Psoas muscle (tissue), 8 donors: ENCODE measurements around the gene C3orf20. TPM values are rescaled to one million over a fixed set of nuclear protein-coding genes. Genes with fewer than 3 reads are reported as not detected.
"Not testable (repeated sequence)": the region's sequence is repeated elsewhere in the genome, so short reads cannot be mapped to it uniquely, and the experiment has no call there.

Experiments used
- ATAC-seq, 4 donors: fragments of 200-7000 bp; cut with Tn5 transposase; one replicate each; pipeline ENCODE4 v1.9.1; 2020; ENCODE audit warnings: moderate library complexity in 3 of 4, mild to moderate bottlenecking in 2 of 4
- DNase-seq, 2 donors: peaks; one replicate each; pipeline ENCODE4 v3.0.0-alpha.2; 2020
- H3K27ac ChIP-seq: fragments of 200-600 bp; one replicate; pipeline ENCODE4 v1.8.0; 2022
- H3K27me3 ChIP-seq, 3 donors: fragments of 200-600 bp in 1 of 3; one replicate each; pipeline versions ENCODE4 v1.6.1 to v1.8.0; 2013 to 2022; ENCODE audit warnings: low read length in 2 of 3, mild to moderate bottlenecking in 2 of 3, moderate library complexity in 1 of 3; ENCODE audit not compliant: insufficient read depth in 3 of 3
- H3K36me3 ChIP-seq, 2 donors: fragments of 200-600 bp in 1 of 2; one replicate each; pipeline versions ENCODE4 v1.6.1 to v1.8.0; 2013 to 2022; ENCODE audit warnings: low read depth in 1 of 2, mild to moderate bottlenecking in 1 of 2, moderate library complexity in 1 of 2; ENCODE audit not compliant: insufficient read depth in 1 of 2
- H3K4me1 ChIP-seq: fragments of 200-600 bp; one replicate; pipeline ENCODE4 v1.8.0; 2022
- H3K4me3 ChIP-seq: fragments of 200-600 bp; one replicate; pipeline ENCODE4 v1.8.0; 2022; ENCODE audit warnings: mild to moderate bottlenecking
- H3K9me3 ChIP-seq: fragments of 200-600 bp; one replicate; pipeline ENCODE4 v1.8.0; 2022
- WGBS, 3 donors: extraction: QIAGEN DNeasy Blood & Tissue Kit; methylation state at CpG; one replicate each; pipeline versions ENCODE4 v1.1.6 to v1.1.7; 2013; 5-methylcytosine and 5-hydroxymethylcytosine counted together
- intact Hi-C, 2 donors: fragments of 100-400 bp; cut with DNase I; formaldehyde crosslinking; loops; one replicate each; pipeline versions ENCODE4 v1.11.0 to v1.14.2; 2022
- polyA plus RNA-seq, 3 donors: library from polyadenylated mRNA; stranded (reverse); fragments of 200-250 nt; gene quantifications; one replicate each; pipeline ENCODE4 v1.2.3, GENCODE V29; 2013
- total RNA-seq, 4 donors: library from RNA; stranded (reverse); fragmentation: NEBNext Ultra II Directional in 2 of 4; extraction: Animal tissue kit (Norgen Biotek cat#: 25700) in 2 of 4; gene quantifications; one replicate each; pipeline versions ENCODE4 v1.2.1 to v1.2.4, GENCODE V29; 2021 to 2023
- TF ChIP-seq, protein P1 (sequence below): fragments of 200-600 bp; IDR thresholded peaks from one replicate; pipeline ENCODE4 v1.8.0; 2022; ENCODE audit warnings: antibody characterized with exemption
- donor health status: healthy with polysubstance abuse.
- donor health status: DM: no; HTN: no; CAD: no; lungs with moderate emphysema.
- donor health status: Bipolar disorder and iron deficiency.
- donor health status: healthy.
- donor health status: DM: yes; HTN: yes; CAD: no.
- donor health status: DM: no; HTN: no; CAD: no.
- donor health status: DM: no; HTN: no; CAD: no.
- donor health status: DM: yes; HTN: yes; CAD: no.

C3orf20 gene
- total and polyA plus RNA-seq, 7 donors, result 0.01 to 0.38 (median 0.09) TPM; not detected in 2

DNA sequence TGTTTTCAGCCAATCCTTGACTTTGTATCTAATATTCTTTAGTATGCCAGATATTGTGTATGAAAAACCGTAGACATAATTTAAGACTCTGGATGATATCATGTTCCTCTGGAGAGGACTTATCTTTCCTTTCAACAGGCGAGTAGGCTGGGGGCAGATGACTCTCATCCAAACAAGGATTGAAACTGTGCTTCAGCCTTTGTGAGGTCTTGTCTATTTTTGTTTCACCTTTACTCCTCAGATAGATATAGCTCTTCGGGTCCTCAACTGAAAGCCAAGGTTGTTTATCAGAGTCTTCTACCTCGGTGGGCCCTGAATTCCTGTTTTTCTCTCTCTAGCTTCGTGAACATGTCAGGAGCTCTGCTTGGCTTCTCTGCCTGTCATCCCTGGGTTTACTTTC is 66.0 kb downstream of the C3orf20 start:
- WGBS, 3 donors, result 59 to 64% (median 60%) methylated on average over 5 of the region's 5 CpGs
- TF ChIP-seq, protein P1, sequence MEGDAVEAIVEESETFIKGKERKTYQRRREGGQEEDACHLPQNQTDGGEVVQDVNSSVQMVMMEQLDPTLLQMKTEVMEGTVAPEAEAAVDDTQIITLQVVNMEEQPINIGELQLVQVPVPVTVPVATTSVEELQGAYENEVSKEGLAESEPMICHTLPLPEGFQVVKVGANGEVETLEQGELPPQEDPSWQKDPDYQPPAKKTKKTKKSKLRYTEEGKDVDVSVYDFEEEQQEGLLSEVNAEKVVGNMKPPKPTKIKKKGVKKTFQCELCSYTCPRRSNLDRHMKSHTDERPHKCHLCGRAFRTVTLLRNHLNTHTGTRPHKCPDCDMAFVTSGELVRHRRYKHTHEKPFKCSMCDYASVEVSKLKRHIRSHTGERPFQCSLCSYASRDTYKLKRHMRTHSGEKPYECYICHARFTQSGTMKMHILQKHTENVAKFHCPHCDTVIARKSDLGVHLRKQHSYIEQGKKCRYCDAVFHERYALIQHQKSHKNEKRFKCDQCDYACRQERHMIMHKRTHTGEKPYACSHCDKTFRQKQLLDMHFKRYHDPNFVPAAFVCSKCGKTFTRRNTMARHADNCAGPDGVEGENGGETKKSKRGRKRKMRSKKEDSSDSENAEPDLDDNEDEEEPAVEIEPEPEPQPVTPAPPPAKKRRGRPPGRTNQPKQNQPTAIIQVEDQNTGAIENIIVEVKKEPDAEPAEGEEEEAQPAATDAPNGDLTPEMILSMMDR, result no peak
- Histone ChIP-seq H3K4me1 (no peaks in the 10 kb centered on the region), H3K36me3 (no peaks in the 10 kb centered on the region), H3K4me3 (no peak overlapping the region), H3K27ac (no peak overlapping the region), H3K27me3 (no peaks in the 10 kb centered on the region), H3K9me3 (no peaks in the 10 kb centered on the region)
- DNase-seq (no peak), ATAC-seq (no peak)
- intact Hi-C loops, result no loop called here

GRCh38 chr3:14741510-14741909 is 66.6 kb downstream of the C3orf20 start:
- DNase-seq (no peak), ATAC-seq (no peak)
- no peaks in the 10 kb centered on the region for H3K4me1 ChIP-seq
- no peaks in the 10 kb centered on the region for H3K36me3 ChIP-seq
- TF ChIP-seq, protein P1, result no peak
- intact Hi-C loops, result no loop called here
- 62 to 75% (median 72%) methylated on average over 2 of the region's 2 CpGs for WGBS, 3 donors
- no peak overlapping the region for H3K27ac ChIP-seq
- H3K9me3 ChIP-seq, result no peaks in the 10 kb centered on the region
- H3K4me3 ChIP-seq, result no peak overlapping the region
- H3K27me3 ChIP-seq, result no peaks in the 10 kb centered on the region

DNA sequence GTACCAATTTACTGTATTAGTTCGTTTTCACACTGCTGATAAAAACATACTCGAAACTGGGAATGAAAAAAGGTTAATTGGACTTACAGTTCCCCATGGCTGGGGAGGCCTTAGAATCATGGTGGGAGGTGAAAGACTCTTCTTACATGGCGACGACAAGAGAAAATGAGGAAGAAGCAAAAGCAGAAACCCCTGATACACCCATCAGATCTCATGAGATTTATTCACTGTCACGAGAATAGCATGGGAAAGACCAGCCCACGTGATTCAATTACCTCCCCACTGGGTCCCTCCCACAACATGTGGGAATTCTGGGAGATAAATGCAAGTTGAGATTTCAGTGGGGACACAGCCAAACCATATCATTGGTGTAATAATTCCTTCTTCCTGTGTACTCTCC is 69.6 kb downstream of the C3orf20 start:
- no peaks in the 10 kb centered on the region for H3K27me3 ChIP-seq
- H3K4me3 ChIP-seq, result no peak overlapping the region
- intact Hi-C loops, result no loop called here
- H3K4me1 ChIP-seq, result no peaks in the 10 kb centered on the region
- H3K36me3 ChIP-seq, result no peaks in the 10 kb centered on the region
- DNase-seq (no peak), ATAC-seq (no peak)
- H3K9me3 ChIP-seq, result peaks cover 2% of the 10 kb centered on the region
- WGBS, 3 donors, result 65 to 67% (median 66%) methylated on average over 6 of the region's 6 CpGs
- H3K27ac ChIP-seq, result no peak overlapping the region
- TF ChIP-seq, protein P1, result no peak

DNA sequence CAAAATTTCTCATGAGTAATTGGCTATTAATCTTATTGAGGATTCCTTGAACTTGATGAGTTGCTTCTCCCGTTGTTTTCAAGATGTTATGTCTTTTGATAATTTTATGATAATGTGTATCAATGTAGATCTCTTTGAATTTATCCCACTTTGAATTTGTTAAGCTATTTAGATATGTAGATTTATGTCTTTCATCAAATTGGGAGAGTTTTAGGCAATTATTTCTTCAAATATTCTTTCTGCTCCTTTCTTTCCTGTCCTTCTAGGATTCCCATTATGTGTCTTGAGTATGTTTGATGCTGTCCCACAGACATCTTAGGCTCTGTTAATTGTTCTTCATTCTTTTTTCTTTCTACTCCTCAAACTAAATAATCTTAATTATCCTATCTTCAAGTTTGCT is 75.7 kb downstream of the C3orf20 start:
- WGBS, 3 donors, result 84 to 86% (median 85%) methylated on average over 1 of the region's 1 CpG
- no peak overlapping the region for H3K27ac ChIP-seq
- no peak for DNase-seq

DNA sequence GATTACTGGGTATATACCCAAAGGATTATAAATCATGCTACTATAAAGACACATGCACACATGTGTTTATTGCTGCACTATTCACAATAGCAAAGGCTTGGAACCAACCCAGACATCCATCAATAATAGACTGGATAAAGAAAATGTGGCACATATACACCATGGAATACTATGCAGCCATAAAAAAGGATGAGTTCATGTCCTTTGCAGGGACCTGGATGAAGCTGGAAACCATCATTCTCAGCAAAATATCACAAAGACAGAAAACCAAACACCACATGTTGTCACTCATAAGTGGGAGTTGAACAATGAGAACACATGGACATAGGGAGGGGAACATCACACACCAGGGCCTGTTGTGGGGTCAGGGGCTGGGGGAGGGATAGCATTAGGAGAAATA is 78.0 kb downstream of the C3orf20 start:
- H3K27ac ChIP-seq, DNase-seq, H3K9me3 ChIP-seq, ATAC-seq, H3K4me1 ChIP-seq, H3K27me3 ChIP-seq, intact Hi-C loops, H3K36me3 ChIP-seq, H3K4me3 ChIP-seq: not testable (repeated sequence)

More for the DNA sequence above, 75.7 kb downstream of the C3orf20 start:
- TF ChIP-seq, protein P1, result no peak
- Histone ChIP-seq H3K4me1 (no peaks in the 10 kb centered on the region), H3K27me3 (no peaks in the 10 kb centered on the region), H3K9me3 (peaks cover 6% of the 10 kb centered on the region), H3K36me3 (no peaks in the 10 kb centered on the region), H3K4me3 (no peak overlapping the region)
- intact Hi-C loops, result no loop called here
- no peak for ATAC-seq
